RPMI7951 (cell line): ENCODE results near the gene LHX2. TPM values are rescaled to one million over a fixed set of nuclear protein-coding genes. Genes with fewer than 3 reads are reported as not detected.

Source experiments
- DNase-seq: peaks from one replicate; pipeline ENCODE4 v3.0.0-alpha.2; 2012; ENCODE audit warnings: low read depth
- total RNA-seq: library from RNA; depleted of rRNA; stranded (reverse); fragments of >200 nt; shearing (Covaris generic); gene quantifications from 2 replicates; pipeline ENCODE4 v1.2.3, GENCODE V29; 2014

LHX2 gene
- total RNA-seq, 1 experiment from 2014 or later: 1.1 TPM

DNA sequence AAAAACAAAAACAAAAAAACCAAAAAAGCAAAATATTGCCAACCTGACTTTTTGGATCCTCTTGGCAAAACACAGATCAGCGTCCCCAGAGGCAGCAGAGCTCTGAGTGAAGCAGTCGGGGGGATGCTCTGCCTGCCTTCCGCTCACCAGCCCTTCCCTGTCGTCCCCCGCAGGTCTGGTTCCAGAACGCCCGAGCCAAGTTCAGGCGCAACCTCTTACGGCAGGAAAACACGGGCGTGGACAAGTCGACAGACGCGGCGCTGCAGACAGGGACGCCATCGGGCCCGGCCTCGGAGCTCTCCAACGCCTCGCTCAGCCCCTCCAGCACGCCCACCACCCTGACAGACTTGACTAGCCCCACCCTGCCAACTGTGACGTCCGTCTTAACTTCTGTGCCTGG is 20.7 kb downstream of the LHX2 start:
- DNase-seq: no peak

DNA sequence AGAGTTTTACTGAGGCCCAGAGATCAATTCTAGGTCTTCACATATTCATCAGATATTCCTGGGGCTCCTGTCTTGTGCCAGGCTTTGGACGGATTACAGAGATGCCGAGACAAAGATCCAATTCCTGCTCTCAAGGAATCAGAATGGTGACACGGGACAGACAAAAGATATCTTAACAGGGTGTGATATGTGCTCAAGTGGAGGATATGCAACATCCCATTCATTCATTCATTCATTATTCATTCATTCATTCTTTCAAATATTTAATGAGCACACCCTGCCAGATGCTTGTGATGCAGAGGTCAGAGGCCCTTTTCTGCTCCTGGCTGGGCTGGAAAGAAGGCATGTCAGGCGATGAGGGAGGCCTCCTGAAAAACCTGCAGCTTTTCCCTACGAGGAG is 21.8 kb downstream of the LHX2 start:
- no peak for DNase-seq

DNA sequence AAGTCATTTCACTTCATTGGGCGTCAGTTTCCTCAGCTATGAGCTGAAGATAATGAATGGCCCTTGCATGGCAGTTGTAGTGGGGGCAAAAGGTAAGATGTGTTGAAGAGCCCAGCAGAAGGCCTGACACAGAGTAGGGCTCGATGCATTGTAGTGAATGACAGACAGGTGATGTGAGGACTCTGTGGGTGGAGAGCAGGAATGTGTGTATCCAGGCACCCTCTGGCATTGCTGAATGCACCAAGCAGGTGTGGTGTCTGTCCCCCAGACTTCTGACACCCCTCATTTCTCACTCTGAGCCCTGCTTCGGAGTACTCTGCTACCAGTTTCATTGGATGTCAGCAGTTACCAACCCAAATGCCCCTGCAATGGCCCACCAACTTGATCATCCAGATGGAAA is 22.4 kb downstream of the LHX2 start:
- DNase-seq: no peak

DNA sequence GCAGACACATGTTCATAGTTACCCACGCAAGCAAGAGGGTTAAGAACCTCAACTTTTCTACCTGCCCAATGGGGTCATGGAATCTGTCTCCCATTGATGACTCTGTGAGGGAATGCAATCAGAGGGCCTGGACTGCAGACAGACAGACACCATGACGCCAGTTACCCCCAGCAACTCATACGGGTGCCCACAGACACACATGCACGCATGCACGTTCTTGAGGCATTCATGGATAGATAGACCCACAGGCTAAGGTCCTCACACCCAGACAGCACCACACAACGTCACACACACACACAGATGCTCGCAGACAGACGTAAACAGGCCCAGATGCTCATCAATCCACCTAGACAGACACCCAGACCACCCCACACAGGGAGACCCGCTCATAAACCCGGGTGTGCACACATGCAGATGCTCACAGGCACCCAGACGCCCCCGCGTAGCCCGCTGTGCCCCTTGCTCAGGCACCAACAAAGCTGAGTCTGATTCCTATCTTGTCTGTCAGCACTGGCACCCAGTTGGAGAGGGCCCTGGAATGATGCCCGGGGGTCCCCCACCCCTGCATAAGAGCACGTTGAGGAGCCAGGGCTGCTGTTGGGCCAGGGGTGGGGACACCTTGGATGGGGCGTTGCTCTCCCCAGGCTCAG is 23.6 kb downstream of the LHX2 start:
- no peak for DNase-seq

DNA sequence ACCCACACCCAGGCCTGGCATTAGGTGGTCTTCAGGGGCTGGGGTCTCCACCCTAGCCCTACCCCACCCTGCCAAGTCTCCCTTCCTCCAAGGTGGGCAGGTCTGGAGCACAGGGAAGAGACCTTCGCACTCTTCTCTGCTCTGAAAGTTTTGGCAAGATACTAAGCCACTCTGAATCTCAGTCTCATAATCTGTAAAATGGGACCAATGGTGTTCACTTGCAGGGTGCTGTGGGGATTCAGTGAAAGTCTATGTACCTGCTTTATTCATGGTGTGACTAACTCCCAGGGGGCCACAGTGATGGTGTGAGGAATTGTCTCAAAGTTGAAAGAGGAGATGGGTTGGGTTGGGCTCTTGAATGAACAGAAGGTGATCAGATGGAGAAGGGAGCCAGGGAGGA is 25.0 kb downstream of the LHX2 start:
- DNase-seq: no peak

DNA sequence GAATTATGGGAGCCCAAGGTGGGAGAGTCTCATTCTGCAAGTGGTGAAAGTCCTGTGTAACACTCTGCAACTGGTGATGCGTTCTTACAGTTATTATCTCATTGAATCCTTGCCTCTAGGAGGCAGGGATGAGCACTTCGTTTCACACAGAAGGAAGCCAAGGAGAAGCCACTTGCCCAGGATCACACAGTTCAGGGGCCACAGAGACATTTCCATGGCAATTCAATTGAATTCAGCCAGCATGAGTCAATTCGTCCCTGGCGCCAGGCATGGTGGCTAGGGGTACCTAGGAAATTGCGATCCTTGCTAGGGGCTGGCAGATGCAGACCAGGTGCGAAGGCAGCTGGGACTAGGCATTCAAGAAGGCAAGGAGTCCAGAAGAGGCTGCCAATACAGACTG is 26.2 kb downstream of the LHX2 start:
- DNase-seq: no peak

DNA sequence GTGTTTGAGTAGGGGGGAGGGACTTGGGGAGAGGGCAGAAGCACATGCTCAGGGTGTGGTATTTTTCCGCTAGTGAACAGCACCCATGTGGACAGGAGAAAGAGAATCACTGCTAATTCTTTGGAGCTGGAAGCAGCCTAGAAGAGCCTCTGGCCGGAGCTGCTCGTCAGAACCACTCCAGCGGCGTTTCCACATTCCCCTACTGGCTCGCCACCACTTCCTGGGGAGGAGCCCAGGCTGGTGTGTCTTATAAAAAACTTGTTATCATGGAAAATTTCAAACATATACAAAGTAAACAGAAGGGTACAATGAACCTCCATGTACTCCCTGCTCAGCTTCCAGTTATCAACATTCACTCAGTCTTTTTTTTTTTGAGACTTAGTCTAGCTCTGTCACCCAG is 26.7 kb downstream of the LHX2 start:
- no peak for DNase-seq

DNA sequence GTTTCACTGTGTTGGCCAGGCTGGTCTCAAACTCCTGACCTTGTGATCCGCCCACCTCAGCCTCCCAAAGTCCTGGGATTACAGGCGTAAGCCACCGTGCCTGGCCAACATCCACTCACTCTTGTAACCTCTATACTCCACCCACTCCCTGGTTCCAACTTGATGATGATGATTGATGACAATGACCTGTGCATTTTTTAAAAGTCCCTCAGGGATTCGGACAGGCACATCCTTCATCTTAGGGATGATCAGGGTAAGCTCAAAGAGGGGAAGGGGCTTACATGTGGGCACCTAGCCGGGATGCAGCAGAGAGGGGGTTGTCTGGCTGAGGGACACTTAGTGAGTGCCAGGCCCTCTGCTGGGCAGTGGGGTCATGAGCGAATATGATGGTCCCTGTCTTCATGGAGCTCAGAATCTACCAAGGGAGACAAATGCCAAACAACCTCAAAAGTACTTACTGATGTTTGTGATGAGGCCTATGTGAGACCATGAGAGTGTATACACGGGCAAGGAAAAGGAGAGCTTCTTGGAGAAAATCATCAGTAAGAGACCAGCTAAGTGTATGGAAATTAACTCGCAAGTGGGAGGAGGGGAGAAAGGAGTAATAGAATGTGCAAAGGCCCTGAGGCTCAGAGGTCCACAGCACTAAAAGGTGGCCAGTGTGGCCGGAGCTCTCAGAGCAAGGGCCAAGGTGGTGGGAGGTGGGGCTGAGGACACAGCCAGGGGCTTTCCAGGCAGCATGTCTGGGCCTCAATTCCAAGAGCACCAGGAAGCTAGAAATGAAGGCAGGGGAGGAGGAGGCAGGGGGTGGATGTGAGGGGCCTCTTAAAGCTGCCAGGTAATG is 27.4 kb downstream of the LHX2 start:
- no peak for DNase-seq

DNA sequence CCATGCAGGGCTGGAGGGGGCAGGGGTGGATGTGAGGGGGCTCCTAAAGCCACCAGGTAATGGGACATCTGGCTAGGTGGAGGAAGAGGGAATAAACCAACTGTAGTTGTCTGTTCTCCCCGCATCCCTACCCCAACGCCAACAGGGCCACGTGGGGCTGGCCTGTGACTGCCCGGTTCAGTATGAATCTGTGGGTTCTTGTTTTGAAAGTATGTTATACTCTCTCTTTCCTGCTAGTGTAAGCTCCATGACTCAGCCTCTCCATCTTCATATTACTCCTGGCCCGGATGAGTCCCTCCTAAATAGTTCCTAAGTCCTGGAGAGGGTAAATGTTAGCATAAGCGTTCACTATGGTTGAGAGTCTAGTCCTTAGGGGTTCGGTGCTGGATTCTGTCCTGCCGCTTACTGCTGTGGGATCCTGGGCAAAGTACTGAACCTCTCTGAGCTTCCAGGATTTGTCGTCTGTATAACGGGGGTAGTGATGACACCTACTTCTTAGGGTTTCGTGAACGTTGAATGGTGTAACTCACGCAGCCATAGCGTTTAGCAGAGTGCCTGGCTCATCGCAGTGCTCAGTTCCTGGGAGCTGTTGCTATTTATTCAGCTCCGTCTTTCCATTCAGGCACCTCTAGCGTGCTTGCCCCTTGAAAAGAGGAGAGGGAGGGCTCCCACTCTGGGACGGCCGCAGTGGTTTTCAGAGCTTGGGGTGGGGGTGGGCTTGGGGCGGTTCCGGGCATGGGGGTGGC is 28.8 kb downstream of the LHX2 start:
- peak; percentile 43 for DNase-seq

DNA sequence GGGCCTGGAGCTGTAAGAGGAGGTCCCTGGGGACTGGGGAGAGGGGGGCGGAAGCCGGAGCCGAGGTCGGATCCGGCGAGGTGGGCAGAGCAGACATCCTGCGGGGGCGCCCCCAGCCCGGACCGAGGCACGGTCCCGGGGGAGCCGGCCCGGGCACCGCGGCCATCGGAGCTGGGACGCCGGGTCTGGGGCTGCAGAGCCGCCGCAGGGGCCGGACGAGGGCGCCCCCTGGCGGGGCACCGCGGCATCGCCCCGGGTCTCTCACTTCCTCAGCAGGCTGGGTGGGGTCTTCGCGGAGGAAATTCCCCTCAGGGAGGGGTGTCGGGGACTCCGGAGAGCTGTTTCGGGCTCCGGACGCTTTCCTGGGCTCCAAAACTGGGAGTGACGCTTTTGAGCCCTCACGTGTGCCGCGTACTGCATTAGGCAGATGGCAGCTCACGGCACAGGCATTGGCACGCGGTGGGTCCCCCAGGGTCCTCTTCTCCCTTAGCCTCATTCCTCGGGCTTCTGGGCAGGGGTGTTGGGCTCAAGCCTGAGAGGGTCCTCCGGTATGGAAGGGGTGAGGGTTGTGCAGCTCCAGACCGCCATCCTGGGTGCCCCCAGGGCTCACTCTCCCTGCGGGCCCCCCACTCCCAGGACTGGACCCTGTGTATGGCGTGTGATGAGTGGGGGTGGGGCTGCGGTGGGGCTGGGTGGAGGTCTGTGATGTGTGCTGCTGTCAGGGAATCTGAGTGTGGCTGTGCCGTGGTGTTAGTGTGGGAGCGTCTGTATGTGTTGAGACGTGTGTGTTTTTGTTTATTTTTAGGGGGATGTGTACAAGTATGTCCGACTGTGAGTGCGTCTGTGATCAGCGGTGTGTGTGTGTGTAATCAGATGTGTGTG is 29.6 kb downstream of the LHX2 start:
- DNase-seq: no peak

DNA sequence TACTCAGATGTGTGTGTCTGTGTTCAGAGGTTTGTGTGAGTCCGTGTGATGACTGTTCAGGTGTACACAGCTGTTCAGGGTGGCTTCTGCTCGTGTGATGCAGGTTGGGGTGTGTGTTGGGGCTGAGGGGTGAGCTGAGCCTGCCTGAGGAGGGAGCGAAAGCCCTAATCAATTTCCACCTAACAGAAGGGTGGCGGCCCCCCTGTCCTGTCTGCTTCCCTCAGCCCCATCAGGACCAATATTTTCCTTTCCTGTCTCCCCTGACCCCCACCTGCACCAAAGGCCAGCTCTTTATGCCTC is 30.2 kb downstream of the LHX2 start:
- DNase-seq: no peak

DNA sequence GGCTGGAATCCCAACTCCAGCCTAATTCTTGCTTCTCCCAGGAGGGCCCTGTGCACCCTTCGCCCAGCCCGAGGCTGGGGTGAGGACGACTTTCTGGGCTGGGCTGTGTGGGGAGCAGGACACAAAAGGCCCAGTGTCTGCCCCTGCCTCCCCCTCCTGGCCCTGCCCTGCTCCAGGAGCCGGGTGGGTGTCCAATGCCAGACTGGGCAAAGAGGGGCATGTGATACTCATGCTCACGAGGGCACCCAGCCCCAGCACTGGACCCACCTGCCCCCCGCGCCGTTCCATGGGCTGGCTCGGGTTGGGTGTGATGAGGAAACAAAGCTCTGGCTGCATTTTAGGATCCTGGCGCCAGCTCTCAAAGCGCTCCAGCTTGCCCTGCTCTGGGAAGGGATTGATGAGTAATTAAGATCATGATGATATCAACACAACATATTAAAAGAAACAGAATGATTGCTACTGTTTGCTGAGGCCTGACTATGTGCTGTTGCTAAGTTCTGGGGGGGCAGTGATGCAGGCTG is 30.7 kb downstream of the LHX2 start:
- no peak for DNase-seq

DNA sequence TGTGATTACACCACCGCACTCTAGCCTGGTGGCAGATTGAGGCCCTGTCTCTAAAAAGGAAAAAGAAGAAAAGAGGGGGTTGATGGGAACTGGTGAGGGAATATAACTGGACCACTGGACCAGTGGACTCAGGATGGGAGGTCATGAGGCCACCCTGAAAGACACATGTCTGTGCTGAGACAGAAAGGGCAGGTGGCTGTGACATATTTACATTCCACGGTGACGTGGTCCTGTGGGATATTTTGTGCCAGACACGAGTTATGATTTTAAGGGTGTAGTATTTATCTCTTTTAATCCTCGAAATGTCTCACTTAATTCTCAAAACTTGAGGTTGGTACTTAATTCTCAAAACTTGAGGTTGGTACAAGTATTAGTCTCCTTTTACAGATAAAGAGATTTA is 32.9 kb downstream of the LHX2 start:
- DNase-seq: no peak

DNA sequence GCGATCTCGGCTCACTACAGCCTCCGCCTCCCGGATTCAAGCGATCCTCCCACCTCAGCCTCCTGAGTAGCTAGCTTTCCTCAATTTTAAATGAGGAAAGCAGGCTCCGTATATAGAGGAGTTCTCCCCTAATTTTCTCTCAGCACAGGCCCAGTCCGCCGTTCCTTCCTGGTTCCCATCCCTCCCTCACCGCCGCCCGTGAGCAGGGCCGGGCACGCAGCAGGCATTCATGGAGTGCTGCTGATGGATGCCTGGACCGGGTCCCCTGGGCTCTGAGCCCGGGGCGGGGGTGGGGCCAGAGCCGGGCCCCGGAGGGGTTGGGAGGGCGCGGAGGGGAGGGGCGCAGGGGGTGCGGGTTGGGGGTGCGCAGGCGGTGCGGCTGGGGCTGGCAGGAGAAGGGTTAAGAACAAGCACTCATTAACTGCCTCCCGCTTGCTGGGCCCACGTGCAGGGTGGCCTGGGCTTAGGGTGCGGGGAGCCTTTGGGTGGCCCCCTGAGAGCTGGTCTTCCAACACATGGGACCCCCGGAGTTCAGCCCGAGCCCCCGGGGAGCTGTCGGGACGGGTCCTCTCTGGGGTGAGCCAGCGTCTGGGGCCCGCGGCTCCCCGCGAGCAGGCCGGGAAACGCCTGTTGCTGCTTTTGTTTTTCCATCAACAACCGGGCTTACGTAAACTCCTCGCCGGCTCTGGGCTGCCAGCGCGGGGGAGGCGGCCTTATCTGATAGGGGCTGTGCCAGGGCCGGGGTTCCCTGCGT is 33.7 kb downstream of the LHX2 start:
- no peak for DNase-seq

DNA sequence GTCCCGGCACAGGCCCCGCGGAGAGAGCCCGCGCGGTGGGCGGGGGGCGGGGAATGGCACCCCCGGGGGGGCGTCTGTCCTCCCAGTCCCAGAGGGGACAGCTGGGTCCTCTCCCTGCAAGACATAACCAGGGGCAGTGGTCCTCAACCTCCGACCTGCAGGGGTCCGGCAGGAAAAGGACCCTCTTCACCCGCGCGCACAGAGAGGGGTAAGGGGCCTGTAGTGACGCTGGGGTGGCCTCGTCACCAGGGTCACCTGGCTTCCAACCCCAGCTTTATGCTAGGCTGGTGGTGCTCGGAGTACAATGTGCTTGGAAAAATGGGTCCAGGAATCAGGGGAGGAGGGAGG is 34.2 kb downstream of the LHX2 start:
- DNase-seq: no peak

DNA sequence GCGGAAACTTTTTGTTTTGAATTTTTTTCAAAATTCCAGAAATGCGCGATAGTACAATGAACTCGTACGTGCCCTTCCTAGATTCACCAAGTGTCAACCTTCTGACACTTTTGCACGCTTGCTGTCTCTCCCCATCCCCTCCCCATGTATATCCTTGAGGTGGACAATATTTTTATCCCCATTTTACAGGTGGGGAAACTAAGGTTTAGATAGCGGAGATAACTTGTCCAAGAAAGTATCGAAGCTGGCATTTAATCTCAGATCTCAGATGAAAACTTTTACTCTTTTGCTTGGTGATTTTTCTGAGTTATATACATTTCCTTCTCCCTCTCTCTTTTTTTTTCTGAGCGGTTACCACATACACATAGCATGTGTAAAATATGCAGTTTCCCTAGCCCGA is 34.6 kb downstream of the LHX2 start:
- no peak for DNase-seq

DNA sequence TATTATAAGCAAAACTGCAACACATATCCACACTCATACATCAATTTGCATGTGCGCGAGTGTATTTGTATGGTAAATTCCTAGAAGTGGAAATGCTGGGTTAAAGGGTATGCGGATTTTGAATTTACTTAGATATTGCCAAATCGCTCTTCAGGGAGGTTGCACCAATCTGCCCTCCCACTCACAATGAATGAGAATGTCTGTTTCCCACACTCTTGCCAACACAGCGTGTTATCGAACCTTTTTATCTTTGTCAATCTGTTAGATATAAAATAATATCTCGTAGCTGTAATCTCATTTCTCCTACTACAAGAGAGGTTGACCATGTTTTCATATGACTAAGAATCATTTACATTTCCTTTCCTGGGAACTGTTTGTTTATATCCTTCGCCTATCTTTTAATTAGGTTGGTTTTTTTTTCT is 35.7 kb downstream of the LHX2 start:
- DNase-seq: no peak

DNA sequence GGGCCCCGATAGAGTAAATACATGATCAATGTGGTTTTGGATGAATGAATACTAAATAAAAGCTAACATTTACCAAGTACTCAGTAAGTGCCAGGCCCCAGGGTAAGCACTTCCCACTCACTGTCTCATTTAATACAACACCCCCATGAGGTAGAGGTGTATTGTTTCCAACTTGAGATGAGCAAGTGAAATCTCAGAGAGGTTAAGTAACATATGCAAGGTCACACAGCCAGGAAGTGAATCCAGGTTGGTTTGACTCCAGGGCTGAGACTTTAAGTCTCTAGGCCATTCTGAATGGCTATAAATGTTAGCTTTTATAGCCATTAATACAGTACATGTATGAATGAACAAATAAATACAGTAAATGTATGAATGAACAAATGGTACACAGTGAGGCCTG is 39.4 kb downstream of the LHX2 start:
- no peak for DNase-seq

DNA sequence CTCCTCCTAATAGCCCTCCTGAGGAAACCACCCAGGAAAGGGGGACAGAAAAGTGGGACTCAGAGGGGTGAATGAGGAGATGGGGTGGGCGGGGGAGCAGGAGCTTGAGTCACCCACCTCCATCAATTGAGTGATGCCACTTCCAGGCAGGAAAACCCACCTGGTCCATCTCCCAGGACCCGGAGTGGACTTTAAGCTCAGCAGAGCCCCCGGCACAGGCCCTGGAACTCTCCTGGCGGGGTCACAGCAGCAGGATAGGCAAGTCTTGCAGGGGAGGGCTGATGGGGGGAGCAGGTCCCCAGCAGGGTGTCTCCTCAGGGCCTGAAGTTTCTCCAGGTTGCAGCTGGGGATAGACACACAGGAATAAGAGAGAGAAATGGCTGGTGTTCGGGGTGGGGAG is 40.8 kb downstream of the LHX2 start:
- no peak for DNase-seq

DNA sequence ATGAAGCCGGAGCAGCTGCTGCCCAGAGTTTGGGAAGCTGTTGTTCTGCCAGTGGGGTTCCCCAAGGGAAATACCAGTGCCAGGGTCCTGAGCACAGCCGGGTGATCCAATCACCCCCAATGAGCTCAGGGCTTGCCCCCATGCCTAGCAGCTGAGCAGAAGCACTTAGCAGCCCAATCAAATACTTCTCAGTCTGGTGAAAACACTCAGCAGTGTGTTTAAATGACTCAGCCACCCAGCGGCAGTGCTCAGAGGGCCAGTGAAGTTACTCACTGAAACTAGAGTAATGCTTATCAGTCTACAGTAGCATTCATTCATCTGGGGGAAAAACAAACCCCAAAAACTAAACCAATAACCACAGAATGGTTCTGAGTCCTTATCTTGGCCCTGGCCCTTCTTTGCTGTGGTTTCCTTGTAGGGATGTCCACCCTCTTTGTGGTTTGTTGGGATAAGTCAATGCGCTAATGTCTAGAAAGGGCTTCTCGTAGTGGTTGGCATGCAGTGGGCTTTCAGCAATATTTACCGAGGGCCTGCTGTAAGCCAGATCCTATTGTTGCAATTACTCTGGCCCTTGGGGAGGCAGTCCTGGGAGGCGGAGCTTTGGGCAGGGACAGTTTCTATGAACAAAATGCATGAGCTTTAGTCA is 43.1 kb downstream of the LHX2 start:
- DNase-seq: peak; percentile 97
